Naive thymus-derived CD8-positive, alpha-beta T cell (primary cell): ENCODE data around the gene DARS1. TPM values are rescaled to one million over a fixed set of nuclear protein-coding genes. Genes with fewer than 3 reads are reported as not detected.

Experiments
- ATAC-seq, 2 donors: fragments of 150-1000 bp; cut with Tn5 transposase in 1 of 2; sonication (Bioruptor Pico), chemical (Tn5 transposase) in 1 of 2; 1 replicate in 1 of 2; 2 replicates in 1 of 2; pipeline ENCODE4 v1.10.0; 2021; ENCODE audit warnings: mild to moderate bottlenecking in 2 of 2, moderate library complexity in 2 of 2
- POLR2A ChIA-PET: fragments of 350-600 bp; sonication (Branson Sonifier 250); formaldehyde crosslinking; loops from one replicate; lab custom pipeline; 2021; ENCODE audit warnings: antibody characterized with exemption; lab: Charles Lee
- DNase-seq, 10 donors: peaks; one replicate each; pipeline versions ENCODE4 v3.0.0 to v3.0.0-alpha.2; 2020 to 2022
- H3K27ac Mint-ChIP-seq, 10 donors: one replicate each; pipeline ENCODE4 v1.8.0; 2020 to 2022; ENCODE audit warnings: mild to moderate bottlenecking in 10 of 10, mixed read lengths in 10 of 10, moderate library complexity in 4 of 10, inconsistent platforms in 1 of 10
- H3K27me3 Mint-ChIP-seq, 5 donors: one replicate each; pipeline ENCODE4 v1.8.0; 2021 to 2022; ENCODE audit warnings: mixed read lengths in 5 of 5
- H3K36me3 Mint-ChIP-seq, 3 donors: one replicate each; pipeline ENCODE4 v1.8.0; 2020 to 2022; ENCODE audit warnings: mixed read lengths in 3 of 3, mild to moderate bottlenecking in 2 of 3, inconsistent platforms in 1 of 3
- H3K4me1 Mint-ChIP-seq, 4 donors: one replicate each; pipeline ENCODE4 v1.8.0; 2021 to 2022; ENCODE audit warnings: mixed read lengths in 4 of 4
- H3K4me3 Mint-ChIP-seq, 10 donors: one replicate each; pipeline ENCODE4 v1.8.0; 2020 to 2022; ENCODE audit warnings: mild to moderate bottlenecking in 10 of 10, mixed read lengths in 10 of 10, moderate library complexity in 6 of 10, inconsistent platforms in 1 of 10
- H3K9me3 Mint-ChIP-seq, 9 donors: one replicate each; pipeline ENCODE4 v1.8.0; 2020 to 2022; ENCODE audit warnings: mixed read lengths in 9 of 9, mild to moderate bottlenecking in 3 of 9, inconsistent platforms in 1 of 9, moderate library complexity in 1 of 9
- polyA plus RNA-seq, 3 donors: library from polyadenylated mRNA; unstranded; fragments of 300-500 nt; fragmentation: Illumina TruSeq; gene quantifications; one replicate each; pipeline ENCODE4 v1.2.3, GENCODE V29; 2021
- total RNA-seq, 8 experiments: library from RNA in 2 of 8; stranded (reverse) in 2 of 8; gene quantifications; one replicate each; pipeline ENCODE4 v1.2.3 and lab custom pipeline; 2021 to 2026

Gene DARS1
- total and polyA plus RNA-seq, 5 experiments from 2014 or later: 58.5 to 135 (median 129) TPM

GRCh38 chr2:136023416-136023815 is 38.0 kb upstream of the DARS1 start:
- Mint-ChIP-seq H3K4me1 (peaks cover 7 to 29% (median 10%) of the 10 kb centered on the region in 4 donors), H3K36me3 (no peaks in the 10 kb centered on the region), H3K4me3 (no peak overlapping the region), H3K9me3 (no peaks in the 10 kb centered on the region), H3K27ac (no peak overlapping the region), H3K27me3 (no peaks in the 10 kb centered on the region)
- POLR2A ChIA-PET: no interaction called here
- DNase-seq (no peak), ATAC-seq (no peak)

GRCh38 chr2:136022396-136023146 is 37.1 kb upstream of the DARS1 start:
- peak overlapping the region in 1 of 10 donors; percentile 10 for H3K27ac Mint-ChIP-seq
- DNase-seq: no peak
- H3K27me3 Mint-ChIP-seq: no peaks in the 10 kb centered on the region
- POLR2A ChIA-PET: interaction anchor here (0.6 kb wide), 1 partner anchor 12 kb away, joined by 3 read pairs; no protein-coding TSS in a partner anchor
- H3K9me3 Mint-ChIP-seq: no peaks in the 10 kb centered on the region
- no peaks in the 10 kb centered on the region for H3K36me3 Mint-ChIP-seq
- H3K4me3 Mint-ChIP-seq: no peak overlapping the region
- H3K4me1 Mint-ChIP-seq: peaks cover 7 to 29% (median 10%) of the 10 kb centered on the region in 4 donors
- ATAC-seq: no peak

- Mint-ChIP-seq H3K4me1 (peaks cover 7 to 30% (median 10%) of the 10 kb centered on the region in 4 donors), H3K9me3 (no peaks in the 10 kb centered on the region), H3K4me3 (no peak overlapping the region), H3K27me3 (no peaks in the 10 kb centered on the region), H3K27ac (no peak overlapping the region), H3K36me3 (no peaks in the 10 kb centered on the region)
- no peak for ATAC-seq
- POLR2A ChIA-PET: no interaction called here
- no peak for DNase-seq
Observed at GRCh38 chr2:136021976-136022375, 36.5 kb upstream of the DARS1 start.

GRCh38 chr2:136021406-136021805 is 36.0 kb upstream of the DARS1 start:
- no peak for ATAC-seq
- POLR2A ChIA-PET: no interaction called here
- Mint-ChIP-seq H3K4me1 (peaks cover 7 to 32% (median 10%) of the 10 kb centered on the region in 4 donors), H3K4me3 (no peak overlapping the region), H3K27ac (no peak overlapping the region), H3K9me3 (no peaks in the 10 kb centered on the region), H3K36me3 (no peaks in the 10 kb centered on the region), H3K27me3 (no peaks in the 10 kb centered on the region)
- DNase-seq: no peak

GRCh38 chr2:136020831-136021230 is 35.4 kb upstream of the DARS1 start:
- ATAC-seq: no peak
- no peak for DNase-seq
- Mint-ChIP-seq H3K4me1 (peaks cover 9 to 34% (median 11%) of the 10 kb centered on the region in 4 donors), H3K9me3 (no peaks in the 10 kb centered on the region), H3K27ac (no peak overlapping the region), H3K27me3 (no peaks in the 10 kb centered on the region), H3K4me3 (no peak overlapping the region), H3K36me3 (no peaks in the 10 kb centered on the region)
- POLR2A ChIA-PET: no interaction called here

- ATAC-seq: no peak
- DNase-seq: no peak
- Mint-ChIP-seq H3K4me1 (peaks cover 5 to 39% (median 9%) of the 10 kb centered on the region in 4 donors), H3K4me3 (no peak overlapping the region), H3K27ac (peak overlapping the region in 1 of 10 donors; percentile 70), H3K27me3 (no peaks in the 10 kb centered on the region), H3K9me3 (no peaks in the 10 kb centered on the region), H3K36me3 (no peaks in the 10 kb centered on the region)
- POLR2A ChIA-PET: no interaction called here
Observed at GRCh38 chr2:136019825-136020224, 34.4 kb upstream of the DARS1 start.

- Mint-ChIP-seq H3K4me1 (peaks cover 5 to 39% (median 8%) of the 10 kb centered on the region in 4 donors), H3K36me3 (no peaks in the 10 kb centered on the region), H3K4me3 (no peak overlapping the region), H3K9me3 (no peaks in the 10 kb centered on the region), H3K27ac (peak overlapping the region in 1 of 10 donors; percentile 70), H3K27me3 (no peaks in the 10 kb centered on the region)
- DNase-seq: no peak
- POLR2A ChIA-PET: no interaction called here
- ATAC-seq: no peak
Observed at GRCh38 chr2:136019306-136019705, 33.9 kb upstream of the DARS1 start.

- H3K4me3 Mint-ChIP-seq: no peak overlapping the region
- no peaks in the 10 kb centered on the region for H3K36me3 Mint-ChIP-seq
- peaks cover 9 to 47% (median 14%) of the 10 kb centered on the region in 4 donors for H3K4me1 Mint-ChIP-seq
- H3K9me3 Mint-ChIP-seq: no peaks in the 10 kb centered on the region
- H3K27ac Mint-ChIP-seq: no peak overlapping the region
- ATAC-seq: no peak
- no peaks in the 10 kb centered on the region for H3K27me3 Mint-ChIP-seq
- no peak for DNase-seq
- POLR2A ChIA-PET: no interaction called here
Observed at GRCh38 chr2:136017786-136018185, 32.4 kb upstream of the DARS1 start.

- POLR2A ChIA-PET: interaction anchor here (0.6 kb wide), 1 partner anchor 12 kb away, joined by 5 read pairs; no protein-coding TSS in a partner anchor
- DNase-seq: no peak
- no peaks in the 10 kb centered on the region for H3K27me3 Mint-ChIP-seq
- no peak for ATAC-seq
- peaks cover 9 to 49% (median 19%) of the 10 kb centered on the region in 4 donors for H3K4me1 Mint-ChIP-seq
- H3K4me3 Mint-ChIP-seq: no peak overlapping the region
- no peaks in the 10 kb centered on the region for H3K36me3 Mint-ChIP-seq
- H3K9me3 Mint-ChIP-seq: no peaks in the 10 kb centered on the region
- H3K27ac Mint-ChIP-seq: no peak overlapping the region
Observed at GRCh38 chr2:136016836-136017235, 31.4 kb upstream of the DARS1 start.

GRCh38 chr2:136016427-136016826 is 31.0 kb upstream of the DARS1 start:
- H3K9me3 Mint-ChIP-seq: no peaks in the 10 kb centered on the region
- H3K27ac Mint-ChIP-seq: peak overlapping the region in 3 of 10 donors; percentile 28 to 63 (median 58)
- no peaks in the 10 kb centered on the region for H3K27me3 Mint-ChIP-seq
- DNase-seq (no peak), ATAC-seq (no peak)
- H3K4me1 Mint-ChIP-seq: peaks cover 9 to 49% (median 19%) of the 10 kb centered on the region in 4 donors
- POLR2A ChIA-PET: no interaction called here
- no peak overlapping the region for H3K4me3 Mint-ChIP-seq
- no peaks in the 10 kb centered on the region for H3K36me3 Mint-ChIP-seq

GRCh38 chr2:136015699-136016098 is 30.3 kb upstream of the DARS1 start:
- H3K4me3 Mint-ChIP-seq: no peak overlapping the region
- no peaks in the 10 kb centered on the region for H3K27me3 Mint-ChIP-seq
- H3K36me3 Mint-ChIP-seq: no peaks in the 10 kb centered on the region
- POLR2A ChIA-PET: interaction anchor here (0.7 kb wide), 1 partner anchor 34 kb away, joined by 3 read pairs; no protein-coding TSS in a partner anchor
- peaks cover 9 to 46% (median 19%) of the 10 kb centered on the region in 4 donors for H3K4me1 Mint-ChIP-seq
- no peaks in the 10 kb centered on the region for H3K9me3 Mint-ChIP-seq
- DNase-seq (no peak), ATAC-seq (no peak)
- peak overlapping the region in 3 of 10 donors; percentile 0 to 8 (median 1) for H3K27ac Mint-ChIP-seq

GRCh38 chr2:136014411-136014810 is 29.0 kb upstream of the DARS1 start:
- POLR2A ChIA-PET: no interaction called here
- H3K27ac Mint-ChIP-seq: no peak overlapping the region
- peaks cover 9 to 50% (median 19%) of the 10 kb centered on the region in 4 donors for H3K4me1 Mint-ChIP-seq
- no peak for ATAC-seq
- no peaks in the 10 kb centered on the region for H3K9me3 Mint-ChIP-seq
- DNase-seq: no peak
- H3K27me3 Mint-ChIP-seq: no peaks in the 10 kb centered on the region
- no peak overlapping the region for H3K4me3 Mint-ChIP-seq
- no peaks in the 10 kb centered on the region for H3K36me3 Mint-ChIP-seq

GRCh38 chr2:136013955-136014354 is 28.5 kb upstream of the DARS1 start:
- ATAC-seq (no peak), DNase-seq (no peak)
- Mint-ChIP-seq H3K4me1 (peaks cover 9 to 51% (median 19%) of the 10 kb centered on the region in 4 donors), H3K4me3 (no peak overlapping the region), H3K27me3 (no peaks in the 10 kb centered on the region), H3K9me3 (no peaks in the 10 kb centered on the region), H3K36me3 (no peaks in the 10 kb centered on the region), H3K27ac (peak overlapping the region in 1 of 10 donors; percentile 33)
- POLR2A ChIA-PET: no interaction called here
